RPMI7951 (cell line): ENCODE data around the gene SULT1A3. TPM values are rescaled to one million over a fixed set of nuclear protein-coding genes. Genes with fewer than 3 reads are reported as not detected.

Experiments
- total RNA-seq: library from RNA; depleted of rRNA; stranded (reverse); fragments of >200 nt; shearing (Covaris generic); gene quantifications from 2 replicates; pipeline ENCODE4 v1.2.3, GENCODE V29; 2014; rRNA removed

The SULT1A3 gene
- total RNA-seq, 1 experiment from 2014 or later: 6.0 TPM

Other genes starting within 250 kb of the SULT1A3 start
- 84.8 and 110 TPM in 2 replicates for gene TMEM219, start 237.2 kb upstream of the SULT1A3 start, total RNA-seq
- 15.3 and 26.5 TPM in 2 replicates for gene TAOK2, start 225.4 kb upstream of the SULT1A3 start, total RNA-seq
- gene HIRIP3, start 203.6 kb upstream of the SULT1A3 start, total RNA-seq: 16.1 and 21.0 TPM in 2 replicates
- gene INO80E, start 203.0 kb upstream of the SULT1A3 start, total RNA-seq: 53.7 and 81.3 TPM in 2 replicates
- 1.1 TPM in 1 of 2 replicates, not detected in the other for gene DOC2A, start 188.2 kb upstream of the SULT1A3 start, total RNA-seq
- not detected in 2 replicates for gene C16orf92, start 176.1 kb upstream of the SULT1A3 start, total RNA-seq
- 0.12 and 0.49 TPM in 2 replicates for gene TLCD3B, start 168.0 kb upstream of the SULT1A3 start, total RNA-seq
- gene ALDOA, start 133.5 kb upstream of the SULT1A3 start, total RNA-seq: 1,895 and 1,949 TPM in 2 replicates
- 101 and 136 TPM in 2 replicates for gene PPP4C, start 123.3 kb upstream of the SULT1A3 start, total RNA-seq
- gene TBX6, start 107.3 kb upstream of the SULT1A3 start, total RNA-seq: 0.10 and 0.48 TPM in 2 replicates
- 13.2 and 14.9 TPM in 2 replicates for gene YPEL3, start 103.0 kb upstream of the SULT1A3 start, total RNA-seq
- gene GDPD3, start 85.7 kb upstream of the SULT1A3 start, total RNA-seq: 0.29 and 0.48 TPM in 2 replicates
- gene MAPK3, start 76.0 kb upstream of the SULT1A3 start, total RNA-seq: 36.3 and 39.9 TPM in 2 replicates
- gene CORO1A, start 15.7 kb upstream of the SULT1A3 start, total RNA-seq: 3.4 and 4.4 TPM in 2 replicates
- gene BOLA2B, start 5.6 kb upstream of the SULT1A3 start, total RNA-seq: 135 and 207 TPM in 2 replicates
- 27.3 and 33.0 TPM in 2 replicates for gene SLX1A, start 5.4 kb upstream of the SULT1A3 start, total RNA-seq
- gene NPIPB13, start 49.2 kb downstream of the SULT1A3 start, total RNA-seq: 0.12 and 0.29 TPM in 2 replicates
- gene CD2BP2, start 156.1 kb downstream of the SULT1A3 start, total RNA-seq: 20.7 and 22.8 TPM in 2 replicates
- gene TBC1D10B, start 171.2 kb downstream of the SULT1A3 start, total RNA-seq: 12.3 and 14.0 TPM in 2 replicates
- not detected in 2 replicates for gene MYL11, start 175.5 kb downstream of the SULT1A3 start, total RNA-seq
- gene SEPTIN1, start 183.3 kb downstream of the SULT1A3 start, total RNA-seq: not detected in 2 replicates
- gene ZNF48, start 196.2 kb downstream of the SULT1A3 start, total RNA-seq: 3.4 and 5.2 TPM in 2 replicates
- 8.1 and 10.9 TPM in 2 replicates for gene ZNF771, start 208.4 kb downstream of the SULT1A3 start, total RNA-seq
- gene DCTPP1, start 230.8 kb downstream of the SULT1A3 start, total RNA-seq: 26.8 and 32.2 TPM in 2 replicates
- 9.0 and 11.2 TPM in 2 replicates for gene SEPHS2, start 246.6 kb downstream of the SULT1A3 start, total RNA-seq